Measurements from ENCODE around the gene ZDHHC13.

The ZDHHC13 gene

GRCh38 chr11:19200410-19201201, 83.6 kb downstream of the ZDHHC13 start:
- Histone ChIP-seq H3K4me2 (no peak overlapping the region), H2AFZ (ENCODE audit: low read depth) (no peak overlapping the region), H3K9ac (no peak overlapping the region), H3K79me2 (ENCODE audit: insufficient read depth, low read depth) (no peaks in the 10 kb centered on the region), H3K27me3 (ENCODE audit: insufficient read depth, low read depth) (no peaks in the 10 kb centered on the region), H3K4me3 (IDR thresholded peaks at IDR 0.05; ENCODE audit: insufficient read depth, low read depth, low read length) (no peak overlapping the region), H3K27ac (no peak overlapping the region), H4K20me1 (ENCODE audit: insufficient read depth) (no peaks in the 10 kb centered on the region), H3K36me3 (ENCODE audit: insufficient read depth) (no peaks in the 10 kb centered on the region), H3K4me1 (ENCODE audit: low read depth, poor library complexity, severe bottlenecking) (no peaks in the 10 kb centered on the region)
- no peak for TF ChIP-seq CTCF (conservative IDR thresholded peaks at IDR 0.05; ENCODE audit: low read depth, low read length)

GRCh38 chr11:19201737-19202605, 85.0 kb downstream of the ZDHHC13 start, which contains the start of gene CSRP3:
CSRP3 (minus strand) TSS chr11:19201983; CDS start chr11:19192448, 9,535 bp downstream.
- Histone ChIP-seq H3K36me3 (ENCODE audit: insufficient read depth) (no peaks in the 10 kb centered on the region), H2AFZ (ENCODE audit: low read depth) (no peak within 1 kb of the TSS), H3K27me3 (ENCODE audit: insufficient read depth, low read depth) (no peaks in the 10 kb centered on the region), H3K4me3 (IDR thresholded peaks at IDR 0.05; ENCODE audit: insufficient read depth, low read depth, low read length) (no peak within 1 kb of the TSS), H3K4me1 (ENCODE audit: low read depth, poor library complexity, severe bottlenecking) (no peaks in the 10 kb centered on the region), H4K20me1 (ENCODE audit: insufficient read depth) (no peaks in the 10 kb centered on the region), H3K9ac (no peak within 1 kb of the TSS), H3K4me2 (no peak within 1 kb of the TSS), H3K79me2 (ENCODE audit: insufficient read depth, low read depth) (no peaks in the 10 kb centered on the region), H3K27ac (no peak within 1 kb of the TSS)
- no peak for TF ChIP-seq CTCF (conservative IDR thresholded peaks at IDR 0.05; ENCODE audit: low read depth, low read length)

- Histone ChIP-seq H3K9ac (no peak overlapping the region), H3K27ac (no peak overlapping the region), H4K20me1 (ENCODE audit: insufficient read depth) (no peaks in the 10 kb centered on the region), H3K4me3 (IDR thresholded peaks at IDR 0.05; ENCODE audit: insufficient read depth, low read depth, low read length) (no peak overlapping the region), H2AFZ (ENCODE audit: low read depth) (no peak overlapping the region), H3K36me3 (ENCODE audit: insufficient read depth) (no peaks in the 10 kb centered on the region), H3K4me2 (no peak overlapping the region), H3K4me1 (ENCODE audit: low read depth, poor library complexity, severe bottlenecking) (no peaks in the 10 kb centered on the region), H3K79me2 (ENCODE audit: insufficient read depth, low read depth) (no peaks in the 10 kb centered on the region), H3K27me3 (ENCODE audit: insufficient read depth, low read depth) (no peaks in the 10 kb centered on the region)
- no peak for TF ChIP-seq CTCF (conservative IDR thresholded peaks at IDR 0.05; ENCODE audit: low read depth, low read length)
These were observed 87.9 kb downstream of the ZDHHC13 start for GRCh38 chr11:19204836-19205235.

GRCh38 chr11:19208181-19208580, 91.2 kb downstream of the ZDHHC13 start:
- Histone ChIP-seq H3K9ac (no peak overlapping the region), H3K4me3 (IDR thresholded peaks at IDR 0.05; ENCODE audit: insufficient read depth, low read depth, low read length) (no peak overlapping the region), H3K4me2 (no peak overlapping the region), H3K79me2 (ENCODE audit: insufficient read depth, low read depth) (no peaks in the 10 kb centered on the region), H3K36me3 (ENCODE audit: insufficient read depth) (no peaks in the 10 kb centered on the region), H3K4me1 (ENCODE audit: low read depth, poor library complexity, severe bottlenecking) (no peaks in the 10 kb centered on the region), H2AFZ (ENCODE audit: low read depth) (no peak overlapping the region), H4K20me1 (ENCODE audit: insufficient read depth) (no peaks in the 10 kb centered on the region), H3K27ac (no peak overlapping the region), H3K27me3 (ENCODE audit: insufficient read depth, low read depth) (no peaks in the 10 kb centered on the region)
- no peak for TF ChIP-seq CTCF (conservative IDR thresholded peaks at IDR 0.05; ENCODE audit: low read depth, low read length)
